K562 (cell line): ENCODE data around the gene FITM1. TPM values are rescaled to one million over a fixed set of nuclear protein-coding genes. Genes with fewer than 3 reads are reported as not detected.

Experiments
- DMBX1 ChIP-seq: fragments of 250-450 bp; sonication (Bioruptor Pico); IDR thresholded peaks from 2 replicates; pipeline ENCODE4 v1.8.0; 2022; ENCODE audit warnings: inconsistent platforms, mild to moderate bottlenecking, moderate library complexity, borderline replicate concordance
- GMEB1 ChIP-seq: fragments of 250-450 bp; sonication (Bioruptor Pico); IDR thresholded peaks from 2 replicates; pipeline ENCODE4 v1.4.0; 2020; ENCODE audit warnings: mild to moderate bottlenecking
- JUN ChIP-seq, 2 experiments: sonication (generic) in 1 of 2; formaldehyde crosslinking in 1 of 2; IDR thresholded peaks; 2 replicates each; pipeline versions ENCODE4 v1.6.1 to v1.8.0; 2012 to 2022; ENCODE audit warnings: borderline replicate concordance in 2 of 2, mild to moderate bottlenecking in 2 of 2, improper control_type of control experiment in 1 of 2, low read depth in 1 of 2, low read length in 1 of 2, missing genetic modification reagents in 1 of 2
- KDM4B ChIP-seq, 2 experiments: fragments of 450-650 bp in 1 of 2; sonication (generic) in 1 of 2; IDR thresholded peaks; 2 replicates each; pipeline ENCODE4 v1.6.1; 2016 to 2017; ENCODE audit warnings: borderline replicate concordance in 2 of 2, antibody characterized with exemption in 1 of 2, low read depth in 1 of 2, mild to moderate bottlenecking in 1 of 2
- MXI1 ChIP-seq: IDR thresholded peaks from 2 replicates; pipeline ENCODE4 v1.6.1; 2011; ENCODE audit warnings: low read depth, mild to moderate bottlenecking, improper control_type of control experiment, low read length
- MYBL2 ChIP-seq, 2 experiments: fragments of 450-650 bp in 1 of 2; sonication (generic) in 1 of 2; formaldehyde crosslinking in 1 of 2; IDR thresholded peaks; 2 replicates each; pipeline versions ENCODE4 v1.6.1 to v1.8.1; 2017 to 2022; ENCODE audit warnings: borderline replicate concordance in 1 of 2, inconsistent platforms in 1 of 2, low read depth in 1 of 2, mild to moderate bottlenecking in 1 of 2, missing genetic modification reagents in 1 of 2, moderate library complexity in 1 of 2
- PYGO2 ChIP-seq: fragments of 450-650 bp; IDR thresholded peaks from 2 replicates; pipeline ENCODE4 v1.6.1; 2016; ENCODE audit warnings: mild to moderate bottlenecking, missing genetic modification characterization, moderate library complexity, missing compliant biosample characterization
- RERE ChIP-seq: sonication (generic); formaldehyde crosslinking; IDR thresholded peaks from 2 replicates; pipeline ENCODE4 v1.8.0; 2023; ENCODE audit warnings: missing genetic modification reagents, mild to moderate bottlenecking, borderline replicate concordance
- SREBF2 ChIP-seq: sonication (generic); formaldehyde crosslinking; IDR thresholded peaks from 2 replicates; pipeline ENCODE4 v1.4.0; 2020; ENCODE audit warnings: mild to moderate bottlenecking, missing genetic modification reagents
- TARDBP ChIP-seq: fragments of 450-650 bp; IDR thresholded peaks from 2 replicates; pipeline ENCODE4 v1.6.1; 2016
- TGIF2 ChIP-seq: sonication (generic); formaldehyde crosslinking; IDR thresholded peaks from 2 replicates; pipeline ENCODE4 v1.8.1; 2022; ENCODE audit warnings: mild to moderate bottlenecking, missing genetic modification reagents, moderate library complexity
- THAP12 ChIP-seq: fragments of 250-450 bp; sonication (Bioruptor Pico); IDR thresholded peaks from 2 replicates; pipeline ENCODE4 v1.9.0; 2021; ENCODE audit warnings: mild to moderate bottlenecking, inconsistent platforms
- ZBED1 ChIP-seq: IDR thresholded peaks from 2 replicates; pipeline ENCODE4 v1.6.1; 2014
- ZNF174 ChIP-seq: fragments of 250-450 bp; sonication (Bioruptor Pico); IDR thresholded peaks from 2 replicates; pipeline ENCODE4 v1.4.0; 2020; ENCODE audit warnings: mild to moderate bottlenecking
- polyA plus RNA-seq, 8 experiments: library from polyadenylated mRNA; depleted of rRNA in 4 of 8; stranded (reverse) in 5 of 8; unstranded in 3 of 8; fragments of >200 nt; fragmentation: Nextera tagmentation in 2 of 8; fragmentation: Illumina TruSeq in 1 of 8; extraction: Ambion mirVana in 2 of 8; extraction: Trizol in 1 of 8; gene quantifications; 2 replicates each; pipeline versions ENCODE4 v1.2.1 to v1.2.3, GENCODE V29; 2011 to 2014; ENCODE audit warnings: inconsistent platforms in 1 of 8, missing spikeins in 1 of 8
- total RNA-seq, 7 experiments: library from RNA; depleted of rRNA in 6 of 7; stranded (reverse); fragments of >200 nt in 6 of 7; fragmentation: Illumina TruSeq in 2 of 7; extraction: Trizol in 2 of 7; gene quantifications; 2 replicates each; pipeline versions ENCODE4 v1.2.1 to v1.2.3, GENCODE V29; 2011 to 2021; ENCODE audit warnings: low replicate concordance in 1 of 7

The FITM1 gene
- total and polyA plus RNA-seq, 9 of the 15 experiments (the other 6 are each of a cell fraction or from before 2014, with no cell fraction given): 0.09 to 0.20 TPM; not detected in 7

- TF ChIP-seq THAP12 (CRISPR knock-in tag) (no peak), RERE (CRISPR knock-in tag) (no peak), PYGO2 (tag) (no peak), ZNF174 (no peak), TGIF2 (CRISPR knock-in tag) (no peak), GMEB1 (CRISPR knock-in tag) (no peak), ZBED1 (no peak), MXI1 (no peak), MYBL2 (IDR thresholded peaks at IDR 0.05; ENCODE audit: low read depth) (no peak), MYBL2 (CRISPR knock-in tag; IDR thresholded peaks at IDR 0.05; ENCODE audit: borderline replicate concordance) (no peak), KDM4B (IDR thresholded peaks at IDR 0.05; ENCODE audit: borderline replicate concordance in 2 of 2, low read depth in 1 of 2) (no peak; a peak in 1 of 4 replicates), TARDBP (no peak), SREBF2 (CRISPR knock-in tag) (no peak), DMBX1 (CRISPR knock-in tag) (no peak), JUN (IDR thresholded peaks at IDR 0.05; ENCODE audit: borderline replicate concordance, low read depth, low read length) (no peak), JUN (CRISPR knock-in tag; IDR thresholded peaks at IDR 0.05; ENCODE audit: borderline replicate concordance) (no peak)
Measured at GRCh38 chr14:24093901-24094840, 36.3 kb upstream of the FITM1 start, which contains the start of gene PCK2 (continued).
